HG02973 (cell line): ENCODE measurements around the gene SUPT4H1.

Experiments used
- ATAC-seq: cut with Tn5 transposase; IDR thresholded peaks from one replicate; pipeline ENCODE4 v1.9.1; 2021; ENCODE audit warnings: moderate library complexity; ENCODE audit not compliant: unreplicated experiment

Gene SUPT4H1

GRCh38 chr17:58330997-58331814 lies 20.8 kb downstream of the SUPT4H1 start:
- no peak for ATAC-seq

GRCh38 chr17:58330538-58330996 lies 21.4 kb downstream of the SUPT4H1 start:
- no peak for ATAC-seq

GRCh38 chr17:58329810-58330537 lies 22.0 kb downstream of the SUPT4H1 start:
- peak; percentile 12 for ATAC-seq

GRCh38 chr17:58329035-58329809 lies 22.8 kb downstream of the SUPT4H1 start:
- ATAC-seq: peak; percentile 40

GRCh38 chr17:58328195-58329034 lies 23.6 kb downstream of the SUPT4H1 start, which contains the start of gene TSPOAP1:
Gene TSPOAP1 (minus strand): TSS chr17:58328795. CDS start chr17:58327920, 875 bp downstream.
- no peak for ATAC-seq

GRCh38 chr17:58327363-58328194 lies 24.4 kb downstream of the SUPT4H1 start:
- no peak for ATAC-seq

GRCh38 chr17:58326609-58327362 lies 25.2 kb downstream of the SUPT4H1 start:
- ATAC-seq: no peak

- no peak for ATAC-seq
Measured at GRCh38 chr17:58325976-58326468, 26.0 kb downstream of the SUPT4H1 start.

- ATAC-seq: no peak
Measured at GRCh38 chr17:58325289-58325726, 26.7 kb downstream of the SUPT4H1 start.

- no peak for ATAC-seq
Measured at GRCh38 chr17:58324409-58325288, 27.4 kb downstream of the SUPT4H1 start.

GRCh38 chr17:58324056-58324408 lies 28.0 kb downstream of the SUPT4H1 start:
- ATAC-seq: no peak

- no peak for ATAC-seq
Measured at GRCh38 chr17:58323366-58324055, 28.5 kb downstream of the SUPT4H1 start.

GRCh38 chr17:58322581-58323185 lies 29.3 kb downstream of the SUPT4H1 start:
- ATAC-seq: no peak

GRCh38 chr17:58321571-58322525 lies 30.2 kb downstream of the SUPT4H1 start:
- ATAC-seq: no peak

- ATAC-seq: no peak
Measured at GRCh38 chr17:58320570-58321323, 31.3 kb downstream of the SUPT4H1 start.
